ENCODE results near the gene NGRN. TPM values are rescaled to one million over a fixed set of nuclear protein-coding genes. Genes with fewer than 3 reads are reported as not detected.

NGRN gene
- total RNA-seq, 1 experiment from 2014 or later: 29.9 TPM

DNA sequence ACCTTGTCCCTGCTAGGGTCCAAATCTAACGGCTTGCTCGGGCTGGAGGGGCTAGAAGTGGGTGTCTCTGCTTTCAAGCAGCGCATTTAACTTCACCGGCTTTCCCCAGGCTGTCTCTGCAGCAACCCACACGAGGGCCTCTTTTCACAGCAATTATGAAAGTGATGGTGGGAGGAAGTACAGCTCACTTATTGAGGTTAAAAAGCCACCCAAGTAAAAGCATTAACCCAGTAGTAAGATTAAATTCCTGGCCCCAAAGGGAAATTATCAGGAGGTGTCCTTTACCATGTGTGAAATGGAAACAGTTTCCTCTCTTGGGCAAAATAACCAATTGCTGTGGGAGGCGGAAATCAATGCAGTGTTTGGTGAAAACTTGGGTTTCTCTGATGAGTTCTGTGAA, 41.1 kb downstream of the NGRN start:
- peak overlapping the region; percentile 59 for H2AFZ ChIP-seq (ENCODE audit: low read length)
- no peak overlapping the region for H3K4me2 ChIP-seq (ENCODE audit: low read depth, low read length, poor library complexity, severe bottlenecking)
- H3K9me3 ChIP-seq (ENCODE audit: low read length): no peaks in the 10 kb centered on the region
- no peak for DNase-seq
- no peaks in the 10 kb centered on the region for H3K79me2 ChIP-seq (ENCODE audit: low read length)
- no peaks in the 10 kb centered on the region for H4K20me1 ChIP-seq (ENCODE audit: insufficient read depth, low read depth, low read length)
- H3K36me3 ChIP-seq (ENCODE audit: insufficient read depth, low read length): no peaks in the 10 kb centered on the region
- no peak overlapping the region for H3K4me3 ChIP-seq (ENCODE audit: low read length)
- no peak overlapping the region for H3K27ac ChIP-seq (ENCODE audit: low read length)
- H3K4me1 ChIP-seq (ENCODE audit: low read length): peaks cover 5% of the 10 kb centered on the region
- no peaks in the 10 kb centered on the region for H3K27me3 ChIP-seq (ENCODE audit: low read length)
- H3K9me2 ChIP-seq (replicated peaks; ENCODE audit: insufficient read depth, low read length): no peaks in the 10 kb centered on the region
- no peak overlapping the region for H3K9ac ChIP-seq (ENCODE audit: low read length)

DNA sequence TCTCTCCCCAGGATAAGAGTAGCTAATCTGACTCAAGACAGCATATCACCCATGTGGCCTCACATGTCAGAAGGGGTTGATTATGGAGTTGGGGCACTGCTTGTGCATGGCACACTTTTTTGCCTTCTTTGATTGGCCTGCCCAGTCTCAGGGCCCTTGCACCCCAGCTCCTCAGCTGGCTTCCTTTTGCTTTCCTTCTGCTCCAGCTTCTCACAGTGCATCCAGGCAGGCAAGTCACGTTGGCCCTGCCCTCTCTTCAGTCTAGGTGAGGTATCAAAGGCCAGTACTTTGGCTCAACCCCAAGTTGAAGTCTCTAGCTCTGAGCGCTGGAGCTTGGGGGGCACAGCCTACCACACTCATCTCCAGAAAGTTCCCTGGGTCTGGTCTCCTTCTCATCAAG, 42.2 kb downstream of the NGRN start:
- Histone ChIP-seq H3K9ac (ENCODE audit: low read length) (no peak overlapping the region), H3K4me1 (ENCODE audit: low read length) (peaks cover 5% of the 10 kb centered on the region), H3K4me2 (ENCODE audit: low read depth, low read length, poor library complexity, severe bottlenecking) (no peak overlapping the region), H2AFZ (ENCODE audit: low read length) (no peak overlapping the region), H3K27ac (ENCODE audit: low read length) (no peak overlapping the region), H4K20me1 (ENCODE audit: insufficient read depth, low read depth, low read length) (no peaks in the 10 kb centered on the region), H3K4me3 (ENCODE audit: low read length) (no peak overlapping the region), H3K27me3 (ENCODE audit: low read length) (no peaks in the 10 kb centered on the region), H3K36me3 (ENCODE audit: insufficient read depth, low read length) (no peaks in the 10 kb centered on the region), H3K9me2 (replicated peaks; ENCODE audit: insufficient read depth, low read length) (no peaks in the 10 kb centered on the region), H3K9me3 (ENCODE audit: low read length) (no peaks in the 10 kb centered on the region), H3K79me2 (ENCODE audit: low read length) (no peaks in the 10 kb centered on the region)
- DNase-seq: no peak

DNA sequence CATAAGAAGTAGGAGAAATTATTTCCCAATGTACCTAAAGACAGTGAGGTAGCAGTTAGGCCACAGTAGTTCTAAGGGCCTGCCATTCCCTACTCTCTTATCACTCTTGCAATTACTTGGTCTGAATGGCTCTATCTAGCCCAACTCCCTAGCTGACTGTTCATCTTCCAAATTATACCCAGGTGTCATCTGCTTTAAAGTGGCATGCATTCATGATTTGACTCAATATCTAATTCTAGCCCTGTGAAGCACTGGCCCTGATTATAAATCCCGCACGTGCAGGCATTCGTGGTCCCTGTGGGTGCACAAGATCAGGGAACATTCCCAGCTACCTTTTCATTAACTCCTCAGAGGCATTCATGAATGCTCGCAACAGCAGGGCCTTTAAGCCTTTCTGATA, 43.5 kb downstream of the NGRN start:
- Histone ChIP-seq H2AFZ (ENCODE audit: low read length) (no peak overlapping the region), H3K4me2 (ENCODE audit: low read depth, low read length, poor library complexity, severe bottlenecking) (no peak overlapping the region), H3K36me3 (ENCODE audit: insufficient read depth, low read length) (no peaks in the 10 kb centered on the region), H3K79me2 (ENCODE audit: low read length) (no peaks in the 10 kb centered on the region), H3K9ac (ENCODE audit: low read length) (no peak overlapping the region), H3K9me3 (ENCODE audit: low read length) (no peaks in the 10 kb centered on the region), H4K20me1 (ENCODE audit: insufficient read depth, low read depth, low read length) (no peaks in the 10 kb centered on the region), H3K4me3 (ENCODE audit: low read length) (no peak overlapping the region), H3K9me2 (replicated peaks; ENCODE audit: insufficient read depth, low read length) (no peaks in the 10 kb centered on the region), H3K27me3 (ENCODE audit: low read length) (no peaks in the 10 kb centered on the region), H3K27ac (ENCODE audit: low read length) (no peak overlapping the region), H3K4me1 (ENCODE audit: low read length) (peaks cover 5% of the 10 kb centered on the region)
- no peak for DNase-seq

DNA sequence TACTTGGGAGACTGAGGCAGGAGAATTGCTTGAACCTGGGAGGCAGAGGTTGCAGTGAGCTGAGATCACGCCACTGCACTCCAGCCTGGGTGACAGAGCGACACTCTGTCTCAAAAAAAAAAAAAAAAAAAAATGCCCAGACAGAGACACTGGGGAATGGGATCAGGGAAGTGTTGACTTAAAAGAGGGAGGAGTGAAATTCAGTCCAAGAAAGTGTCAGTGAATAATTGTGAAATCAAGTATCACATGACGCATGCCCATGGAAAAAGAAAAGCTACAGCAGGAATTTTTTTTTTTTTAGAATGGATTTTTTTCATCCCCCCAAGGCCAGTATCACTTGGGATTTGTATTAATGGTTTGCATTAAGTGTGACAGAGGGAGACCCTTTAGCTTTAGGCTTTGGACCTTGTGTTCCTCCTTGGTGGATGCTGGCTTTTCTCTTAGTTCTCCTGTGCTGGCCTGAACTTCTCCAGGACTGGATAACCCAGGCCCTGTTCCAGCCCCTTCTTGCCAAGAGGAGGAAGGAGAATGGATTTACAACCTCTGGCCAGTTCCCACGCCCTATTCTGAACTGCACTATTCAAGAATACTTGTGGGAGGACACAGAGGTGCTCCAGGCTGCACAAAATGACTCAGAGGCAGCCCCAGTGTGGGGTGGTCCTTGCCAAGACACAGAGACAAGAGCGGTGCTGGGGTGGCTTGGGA, 50.0 kb downstream of the NGRN start:
- Histone ChIP-seq H3K4me3 (ENCODE audit: low read length) (no peak overlapping the region), H2AFZ (ENCODE audit: low read length) (no peak overlapping the region), H3K27me3 (ENCODE audit: low read length) (no peaks in the 10 kb centered on the region), H3K9ac (ENCODE audit: low read length) (no peak overlapping the region), H3K4me2 (ENCODE audit: low read depth, low read length, poor library complexity, severe bottlenecking) (no peak overlapping the region), H3K9me2 (replicated peaks; ENCODE audit: insufficient read depth, low read length) (no peaks in the 10 kb centered on the region), H3K36me3 (ENCODE audit: insufficient read depth, low read length) (no peaks in the 10 kb centered on the region), H3K4me1 (ENCODE audit: low read length) (peaks cover 4% of the 10 kb centered on the region; the same call in 1 of the 2 replicates), H4K20me1 (ENCODE audit: insufficient read depth, low read depth, low read length) (no peaks in the 10 kb centered on the region), H3K27ac (ENCODE audit: low read length) (no peak overlapping the region), H3K9me3 (ENCODE audit: low read length) (no peaks in the 10 kb centered on the region), H3K79me2 (ENCODE audit: low read length) (no peaks in the 10 kb centered on the region)
- no peak for DNase-seq

- Histone ChIP-seq H3K4me1 (ENCODE audit: low read length) (peaks cover 4% of the 10 kb centered on the region; the same call in 1 of the 2 replicates), H3K9me2 (replicated peaks; ENCODE audit: insufficient read depth, low read length) (no peaks in the 10 kb centered on the region), H3K79me2 (ENCODE audit: low read length) (no peaks in the 10 kb centered on the region), H3K9ac (ENCODE audit: low read length) (no peak overlapping the region), H3K4me3 (ENCODE audit: low read length) (no peak overlapping the region), H2AFZ (ENCODE audit: low read length) (no peak overlapping the region), H3K36me3 (ENCODE audit: insufficient read depth, low read length) (no peaks in the 10 kb centered on the region), H3K9me3 (ENCODE audit: low read length) (no peaks in the 10 kb centered on the region), H3K27me3 (ENCODE audit: low read length) (no peaks in the 10 kb centered on the region), H3K4me2 (ENCODE audit: low read depth, low read length, poor library complexity, severe bottlenecking) (no peak overlapping the region), H4K20me1 (ENCODE audit: insufficient read depth, low read depth, low read length) (no peaks in the 10 kb centered on the region), H3K27ac (ENCODE audit: low read length) (no peak overlapping the region)
- no peak for DNase-seq
These were observed 50.7 kb downstream of the NGRN start for GRCh38 chr15:90316139-90316538.

DNA sequence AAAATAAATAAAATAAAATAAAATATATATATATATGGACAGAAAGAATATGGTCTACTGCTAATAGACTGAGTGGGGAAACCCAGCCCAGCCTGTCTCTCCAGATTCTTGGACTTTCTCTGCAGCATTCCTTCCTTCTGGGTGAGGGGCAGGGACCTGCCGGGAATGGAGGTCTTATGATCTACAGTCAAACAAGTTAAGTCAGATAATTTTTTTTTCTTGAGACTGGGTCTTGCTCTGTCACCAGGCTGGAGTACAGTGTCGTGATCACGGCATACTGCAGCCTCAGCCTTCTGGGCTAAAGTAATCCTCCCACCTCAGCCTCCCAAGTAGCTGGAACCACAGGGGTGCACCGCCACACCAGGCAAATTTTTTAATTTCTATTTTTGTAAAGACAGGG, 53.1 kb downstream of the NGRN start:
- Histone ChIP-seq H3K4me1 (ENCODE audit: low read length) (peaks cover 4% of the 10 kb centered on the region; the same call in 1 of the 2 replicates), H3K79me2 (ENCODE audit: low read length) (no peaks in the 10 kb centered on the region), H4K20me1 (ENCODE audit: insufficient read depth, low read depth, low read length) (no peaks in the 10 kb centered on the region), H3K9me3 (ENCODE audit: low read length) (no peaks in the 10 kb centered on the region), H3K36me3 (ENCODE audit: insufficient read depth, low read length) (no peaks in the 10 kb centered on the region), H3K4me2 (ENCODE audit: low read depth, low read length, poor library complexity, severe bottlenecking) (no peak overlapping the region), H3K27me3 (ENCODE audit: low read length) (no peaks in the 10 kb centered on the region), H3K4me3 (ENCODE audit: low read length) (no peak overlapping the region), H3K9me2 (replicated peaks; ENCODE audit: insufficient read depth, low read length) (no peaks in the 10 kb centered on the region), H3K27ac (ENCODE audit: low read length) (no peak overlapping the region), H2AFZ (ENCODE audit: low read length) (no peak overlapping the region), H3K9ac (ENCODE audit: low read length) (no peak overlapping the region)
- DNase-seq: no peak

DNA sequence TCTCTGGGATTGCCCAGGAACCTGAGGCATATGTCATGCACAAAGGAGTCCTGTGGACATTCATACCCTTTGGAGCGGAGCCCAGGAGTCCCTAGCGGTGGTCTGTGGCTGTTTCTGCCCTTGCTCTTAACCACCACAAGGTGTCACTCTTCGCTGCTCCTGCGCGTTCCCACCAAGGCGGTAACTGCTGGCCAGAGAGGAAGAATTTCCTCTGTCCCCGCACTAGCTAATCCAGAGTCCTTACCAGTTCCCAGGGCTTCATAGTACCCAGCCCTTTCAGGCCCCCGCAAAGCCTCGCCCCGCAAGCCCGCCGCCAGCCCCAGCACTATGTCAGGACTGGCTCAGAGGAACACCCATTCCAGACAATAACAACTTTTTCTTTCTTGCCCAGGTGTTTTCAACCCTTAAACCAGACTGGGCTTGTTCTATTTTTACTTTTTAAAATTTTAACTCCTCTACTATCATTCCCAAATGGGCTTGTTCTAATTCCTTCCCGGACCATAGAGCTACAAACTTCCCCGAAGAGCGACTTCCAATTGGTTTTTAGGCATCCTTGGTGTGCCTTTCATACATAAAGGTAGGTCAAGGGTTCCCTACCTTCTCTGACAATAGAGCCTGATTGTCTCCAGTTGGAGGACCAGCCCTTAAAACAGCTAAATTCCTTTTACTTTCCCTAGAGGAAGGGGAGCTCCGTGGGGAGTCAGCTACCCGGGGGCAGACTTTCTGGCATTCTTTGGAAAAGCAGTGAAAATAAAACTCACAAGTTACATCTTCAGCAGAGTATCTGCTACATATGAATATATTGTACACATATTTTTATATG, 54.8 kb downstream of the NGRN start:
- Histone ChIP-seq H3K4me2 (ENCODE audit: low read depth, low read length, poor library complexity, severe bottlenecking) (peak overlapping the region; percentile 41), H3K9me2 (replicated peaks; ENCODE audit: insufficient read depth, low read length) (no peaks in the 10 kb centered on the region), H3K36me3 (ENCODE audit: insufficient read depth, low read length) (no peaks in the 10 kb centered on the region), H3K9me3 (ENCODE audit: low read length) (no peaks in the 10 kb centered on the region), H3K4me3 (ENCODE audit: low read length) (no peak overlapping the region), H3K27me3 (ENCODE audit: low read length) (no peaks in the 10 kb centered on the region), H3K79me2 (ENCODE audit: low read length) (no peaks in the 10 kb centered on the region), H3K27ac (ENCODE audit: low read length) (no peak overlapping the region), H4K20me1 (ENCODE audit: insufficient read depth, low read depth, low read length) (no peaks in the 10 kb centered on the region), H3K4me1 (ENCODE audit: low read length) (peaks cover 4% of the 10 kb centered on the region; the same call in 1 of the 2 replicates), H2AFZ (ENCODE audit: low read length) (no peak overlapping the region), H3K9ac (ENCODE audit: low read length) (0 out of 2 replicates have a peak overlapping the region, but pooled peaks have one; percentile 22)
- peak; percentile 89 for DNase-seq

- H3K4me2 ChIP-seq (ENCODE audit: low read depth, low read length, poor library complexity, severe bottlenecking): no peak overlapping the region
- H3K9me2 ChIP-seq (replicated peaks; ENCODE audit: insufficient read depth, low read length): no peaks in the 10 kb centered on the region
- no peak overlapping the region for H3K9ac ChIP-seq (ENCODE audit: low read length)
- H3K27ac ChIP-seq (ENCODE audit: low read length): no peak overlapping the region
- no peaks in the 10 kb centered on the region for H3K36me3 ChIP-seq (ENCODE audit: insufficient read depth, low read length)
- DNase-seq: no peak
- H4K20me1 ChIP-seq (ENCODE audit: insufficient read depth, low read depth, low read length): no peaks in the 10 kb centered on the region
- peaks cover 4% of the 10 kb centered on the region; the same call in 1 of the 2 replicates for H3K4me1 ChIP-seq (ENCODE audit: low read length)
- no peak overlapping the region for H3K4me3 ChIP-seq (ENCODE audit: low read length)
- no peak overlapping the region for H2AFZ ChIP-seq (ENCODE audit: low read length)
- H3K9me3 ChIP-seq (ENCODE audit: low read length): no peaks in the 10 kb centered on the region
- no peaks in the 10 kb centered on the region for H3K79me2 ChIP-seq (ENCODE audit: low read length)
- no peaks in the 10 kb centered on the region for H3K27me3 ChIP-seq (ENCODE audit: low read length)
These were observed 55.4 kb downstream of the NGRN start for GRCh38 chr15:90320885-90321278.
